ENCODE data around the gene SNX14. TPM values are rescaled to one million over a fixed set of nuclear protein-coding genes. Genes with fewer than 3 reads are reported as not detected.

Gene SNX14
- total and polyA plus RNA-seq, 2 of the 8 experiments (the other 6 are each of a cell fraction or from before 2014, with no cell fraction given): 11.9 to 24.2 TPM

DNA sequence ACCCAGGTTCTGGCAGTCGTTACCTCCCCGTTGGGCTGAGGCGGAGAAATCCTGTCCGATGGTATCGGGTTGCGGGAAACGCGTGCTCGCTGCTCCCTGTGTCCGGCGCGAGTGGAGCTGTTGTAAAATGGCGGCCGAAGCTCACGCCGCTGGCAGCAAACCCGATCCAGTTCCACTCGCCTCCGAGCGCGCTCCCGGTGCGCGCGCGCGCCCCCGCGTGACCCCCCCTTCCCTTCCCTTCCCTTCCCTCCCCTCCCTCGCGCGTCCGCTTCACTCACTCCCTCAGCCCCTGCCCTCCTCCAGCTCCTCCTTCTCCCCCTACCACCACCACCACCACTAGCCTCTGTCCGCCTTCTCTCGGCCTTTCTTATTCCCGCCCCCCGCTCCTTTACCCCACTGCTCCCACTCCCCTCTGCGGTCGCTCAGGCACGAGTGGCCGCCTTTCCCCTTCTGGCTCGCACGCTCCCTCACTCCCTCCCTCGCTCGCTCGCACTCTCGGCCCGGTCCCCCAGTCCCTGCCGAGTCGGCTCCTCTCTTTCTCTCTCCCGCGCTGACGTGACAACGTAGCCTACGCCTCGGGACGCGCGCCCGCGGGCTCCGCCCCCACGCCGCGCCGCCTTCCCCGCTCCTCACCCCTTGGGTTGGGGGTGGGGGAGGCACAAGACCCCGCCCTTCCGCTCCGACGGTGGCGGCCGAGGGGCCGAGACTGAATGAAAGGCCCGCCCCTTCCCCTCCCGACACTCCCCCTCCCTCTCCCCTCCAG lies 49.3 kb upstream of the SNX14 start, which contains the start of gene SYNCRIP (continued):
- peak; percentile 37 for TF ChIP-seq CHD1 (IDR thresholded peaks at IDR 0.05; ENCODE audit: low read depth, low read length)
- TF ChIP-seq MAFK (IDR thresholded peaks at IDR 0.05; ENCODE audit: low read depth, low read length): no peak
- TF ChIP-seq EP300 (IDR thresholded peaks at IDR 0.05; ENCODE audit: borderline replicate concordance in 1 of 2, low read depth in 2 of 2, low read length in 2 of 2): 0 out of 3 replicates have a peak, but pooled peaks of 1 of the 2 experiments have one; percentile 56
- TF ChIP-seq SP1 (IDR thresholded peaks at IDR 0.05; ENCODE audit: low read depth, low read length): no peak
- TF ChIP-seq TEAD4 (IDR thresholded peaks at IDR 0.05; ENCODE audit: low read depth, low read length): no peak
- TF ChIP-seq EGR1 (IDR thresholded peaks at IDR 0.05; ENCODE audit: borderline replicate concordance, low read depth, low read length): no peak; the same call in 1 of the 2 replicates
- no peak for TF ChIP-seq RFX5 (IDR thresholded peaks at IDR 0.05; ENCODE audit: borderline replicate concordance, low read depth, low read length)
- no peak for TF ChIP-seq HDAC2 (IDR thresholded peaks at IDR 0.05; ENCODE audit: borderline replicate concordance in 1 of 2, low read depth in 2 of 2, low read length in 2 of 2)
- no peak for TF ChIP-seq SP2 (IDR thresholded peaks at IDR 0.05; ENCODE audit: low read length)
- TF ChIP-seq CBX5 (IDR thresholded peaks at IDR 0.05; ENCODE audit: low read depth, low read length): no peak
- no peak for TF ChIP-seq JUND (IDR thresholded peaks at IDR 0.05; ENCODE audit: low read length)
- TF ChIP-seq CBX8 (IDR thresholded peaks at IDR 0.05; ENCODE audit: borderline replicate concordance, low read depth, low read length): no peak
- no peak for TF ChIP-seq CHD2 (IDR thresholded peaks at IDR 0.05; ENCODE audit: low read length)
- TF ChIP-seq YY1 (IDR thresholded peaks at IDR 0.05; ENCODE audit: low read depth, low read length): peak; percentile 90
- no peak for TF ChIP-seq CTBP2 (IDR thresholded peaks at IDR 0.05; ENCODE audit: borderline replicate concordance, insufficient read depth, insufficient read length, low read length)
- peak; percentile 86 for TF ChIP-seq CREB1 (IDR thresholded peaks at IDR 0.05)
- TF ChIP-seq TAF1 (IDR thresholded peaks at IDR 0.05; ENCODE audit: low read depth, low read length): peak; percentile 89
- no peak for TF ChIP-seq KDM4A (IDR thresholded peaks at IDR 0.05; ENCODE audit: low read depth, low read length, severe bottlenecking)
- TF ChIP-seq SUZ12 (IDR thresholded peaks at IDR 0.05; ENCODE audit: low read length): no peak
- no peak for TF ChIP-seq NRF1 (IDR thresholded peaks at IDR 0.05; ENCODE audit: low read depth, low read length)
- no peak for TF ChIP-seq BCL11A (IDR thresholded peaks at IDR 0.05; ENCODE audit: low read depth in 2 of 2, low read length in 2 of 2)
- TF ChIP-seq PHF8 (conservative IDR thresholded peaks at IDR 0.05; ENCODE audit: low read depth, low read length): peak; percentile 67

Data from H1 (cell line).